Vagina (tissue), 2 donors: ENCODE measurements around the gene COTL1. TPM values are rescaled to one million over a fixed set of nuclear protein-coding genes. Genes with fewer than 3 reads are reported as not detected.

Source experiments
- DNase-seq, 2 donors: peaks; one replicate each; pipeline ENCODE4 v3.0.0-alpha.2; 2017; ENCODE audit errors: extremely low spot score in 2 of 2
- H3K27ac ChIP-seq: fragments of 200-600 bp; sonication (generic); one replicate; pipeline ENCODE4 v1.5.1; 2019
- H3K27me3 ChIP-seq: fragments of 200-600 bp; sonication (generic); one replicate; pipeline ENCODE4 v1.5.1; 2019
- H3K36me3 ChIP-seq, 2 donors: fragments of 200-600 bp; sonication (generic); one replicate each; pipeline ENCODE4 v1.5.1; 2017 to 2019
- H3K4me1 ChIP-seq: fragments of 200-600 bp; sonication (generic); one replicate; pipeline ENCODE4 v1.5.1; 2019
- H3K4me3 ChIP-seq, 2 donors: fragments of 200-600 bp; sonication (generic); 1 replicate in 1 of 2; 2 replicates in 1 of 2; pipeline ENCODE4 v1.5.1; 2016 to 2019
- H3K9me3 ChIP-seq: fragments of 200-600 bp; sonication (generic); one replicate; pipeline ENCODE4 v1.5.1; 2019
- POLR2A ChIP-seq, 2 donors: fragments of 450-650 bp; IDR thresholded peaks; one replicate each; pipeline ENCODE4 v1.6.1; 2017; ENCODE audit warnings: antibody characterized with exemption in 2 of 2, mild to moderate bottlenecking in 2 of 2, moderate library complexity in 2 of 2
- POLR2AphosphoS5 ChIP-seq, 2 donors: sonication (generic); formaldehyde crosslinking; IDR thresholded peaks; one replicate each; pipeline ENCODE4 v1.9.0; 2017; ENCODE audit warnings: antibody characterized with exemption in 2 of 2, mild to moderate bottlenecking in 2 of 2, low read depth in 1 of 2; ENCODE audit not compliant: insufficient read depth in 1 of 2
- intact Hi-C: fragments of 100-400 bp; cut with DNase I; formaldehyde crosslinking; loops from one replicate; pipeline ENCODE4 v1.15.1; 2023
- total RNA-seq: library from RNA; depleted of rRNA; stranded (reverse); fragments of >200 nt; gene quantifications from one replicate; pipeline ENCODE4 v1.2.3, GENCODE V29; 2016
- TF ChIP-seq, protein P1 (sequence below), 3 experiments: fragments of 450-650 bp in 2 of 3; fragments of 200-600 bp in 1 of 3; sonication (generic) in 1 of 3; IDR thresholded peaks; one replicate each; pipeline ENCODE4 v1.5.1; 2017 to 2019; ENCODE audit warnings: antibody characterized with exemption in 3 of 3, mild to moderate bottlenecking in 2 of 3, moderate library complexity in 2 of 3

The COTL1 gene
- total RNA-seq, 1 donor from 2014 or later, result 67.8 TPM

DNA sequence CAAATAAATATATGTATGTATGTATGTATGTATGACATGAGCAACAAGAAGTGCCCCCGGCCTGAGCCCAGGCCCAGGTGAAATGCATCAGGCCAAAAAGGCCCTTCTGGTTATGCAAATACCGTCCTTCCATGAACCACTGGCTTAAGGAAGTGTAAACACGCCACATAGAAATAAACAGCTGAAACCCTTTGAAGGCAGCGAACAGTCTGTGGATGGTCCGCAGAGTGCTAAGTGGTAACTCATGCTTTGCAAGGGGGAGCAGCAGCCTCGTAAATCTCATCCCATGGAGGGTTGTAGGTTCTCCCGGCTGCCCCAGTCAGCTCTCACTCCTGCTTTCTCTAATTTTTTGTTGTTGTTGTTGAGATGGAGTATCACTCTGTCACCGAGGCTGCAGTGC is 36.7 kb downstream of the COTL1 start:
- Histone ChIP-seq H3K36me3 (no peaks in the 10 kb centered on the region), H3K27ac (no peak overlapping the region), H3K4me3 (no peak overlapping the region), H3K27me3 (no peaks in the 10 kb centered on the region), H3K9me3 (no peaks in the 10 kb centered on the region), H3K4me1 (no peaks in the 10 kb centered on the region)
- DNase-seq, result no peak
- no peak for TF ChIP-seq POLR2A (IDR thresholded peaks at IDR 0.05)
- TF ChIP-seq, protein P1, sequence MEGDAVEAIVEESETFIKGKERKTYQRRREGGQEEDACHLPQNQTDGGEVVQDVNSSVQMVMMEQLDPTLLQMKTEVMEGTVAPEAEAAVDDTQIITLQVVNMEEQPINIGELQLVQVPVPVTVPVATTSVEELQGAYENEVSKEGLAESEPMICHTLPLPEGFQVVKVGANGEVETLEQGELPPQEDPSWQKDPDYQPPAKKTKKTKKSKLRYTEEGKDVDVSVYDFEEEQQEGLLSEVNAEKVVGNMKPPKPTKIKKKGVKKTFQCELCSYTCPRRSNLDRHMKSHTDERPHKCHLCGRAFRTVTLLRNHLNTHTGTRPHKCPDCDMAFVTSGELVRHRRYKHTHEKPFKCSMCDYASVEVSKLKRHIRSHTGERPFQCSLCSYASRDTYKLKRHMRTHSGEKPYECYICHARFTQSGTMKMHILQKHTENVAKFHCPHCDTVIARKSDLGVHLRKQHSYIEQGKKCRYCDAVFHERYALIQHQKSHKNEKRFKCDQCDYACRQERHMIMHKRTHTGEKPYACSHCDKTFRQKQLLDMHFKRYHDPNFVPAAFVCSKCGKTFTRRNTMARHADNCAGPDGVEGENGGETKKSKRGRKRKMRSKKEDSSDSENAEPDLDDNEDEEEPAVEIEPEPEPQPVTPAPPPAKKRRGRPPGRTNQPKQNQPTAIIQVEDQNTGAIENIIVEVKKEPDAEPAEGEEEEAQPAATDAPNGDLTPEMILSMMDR (IDR thresholded peaks at IDR 0.05), result no peak
- TF ChIP-seq POLR2AphosphoS5 (IDR thresholded peaks at IDR 0.05; ENCODE audit: insufficient read depth in 1 of 2, low read depth in 1 of 2), result no peak
- intact Hi-C loops, result no loop called here

DNA sequence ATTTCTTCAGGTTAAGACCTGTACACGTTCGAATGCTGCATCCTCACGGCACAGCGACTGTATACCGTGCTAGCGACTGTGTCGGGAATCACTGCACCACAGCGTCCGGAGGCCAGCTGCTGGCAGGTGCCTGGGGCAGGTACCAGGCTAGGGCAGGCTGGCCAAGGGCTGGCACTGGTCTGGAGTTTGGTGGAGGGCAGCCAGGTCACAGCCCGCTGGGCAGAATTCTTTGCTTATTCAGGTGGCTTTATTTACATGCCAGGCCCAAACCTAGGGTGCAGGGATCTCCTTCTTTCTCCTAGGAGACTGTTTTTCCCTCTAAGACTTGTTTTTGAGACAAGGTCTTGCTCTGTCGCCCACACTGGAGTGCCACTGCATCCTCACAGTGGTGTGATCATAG is 37.9 kb downstream of the COTL1 start:
- no peak overlapping the region for H3K27ac ChIP-seq
- no peaks in the 10 kb centered on the region for H3K9me3 ChIP-seq
- no peaks in the 10 kb centered on the region for H3K4me1 ChIP-seq
- H3K36me3 ChIP-seq, result no peaks in the 10 kb centered on the region
- intact Hi-C loops, result no loop called here
- H3K27me3 ChIP-seq, result no peaks in the 10 kb centered on the region
- TF ChIP-seq POLR2AphosphoS5 (IDR thresholded peaks at IDR 0.05; ENCODE audit: insufficient read depth in 1 of 2, low read depth in 1 of 2) (no peak), POLR2A (IDR thresholded peaks at IDR 0.05) (no peak)
- TF ChIP-seq, protein P1 (IDR thresholded peaks at IDR 0.05), result no peak
- H3K4me3 ChIP-seq, result no peak overlapping the region
- DNase-seq, result no peak

DNA sequence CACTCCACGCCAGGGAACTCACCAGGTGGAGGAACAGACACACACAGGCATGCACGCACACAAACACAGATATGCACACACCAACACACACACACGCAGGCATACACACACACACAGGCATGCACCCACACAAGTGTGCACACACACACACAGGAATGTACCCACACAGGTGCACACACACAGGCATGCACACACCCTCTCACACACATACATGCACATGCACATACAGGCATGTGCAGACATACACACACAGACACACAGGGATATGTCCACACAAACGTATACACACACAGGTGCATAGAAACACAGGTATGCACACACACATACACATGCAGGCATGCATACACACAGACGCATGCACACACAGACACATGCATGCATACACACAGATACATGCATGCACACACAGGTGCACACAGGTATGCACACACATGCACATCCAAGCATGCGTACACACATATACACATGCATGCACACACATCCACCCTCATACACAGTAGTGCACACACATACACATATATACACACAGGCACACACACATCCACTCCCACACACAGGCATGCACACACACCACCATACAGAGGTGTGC is 39.2 kb downstream of the COTL1 start:
- H3K4me1 ChIP-seq, result no peaks in the 10 kb centered on the region
- no peak for DNase-seq
- H3K27me3 ChIP-seq, result no peaks in the 10 kb centered on the region
- H3K36me3 ChIP-seq, result no peaks in the 10 kb centered on the region
- TF ChIP-seq, protein P1 (IDR thresholded peaks at IDR 0.05), result no peak
- TF ChIP-seq POLR2A (IDR thresholded peaks at IDR 0.05), result no peak
- TF ChIP-seq POLR2AphosphoS5 (IDR thresholded peaks at IDR 0.05; ENCODE audit: insufficient read depth in 1 of 2, low read depth in 1 of 2), result no peak
- no peak overlapping the region for H3K4me3 ChIP-seq
- no peaks in the 10 kb centered on the region for H3K9me3 ChIP-seq
- no peak overlapping the region for H3K27ac ChIP-seq
- intact Hi-C loops, result no loop called here

DNA sequence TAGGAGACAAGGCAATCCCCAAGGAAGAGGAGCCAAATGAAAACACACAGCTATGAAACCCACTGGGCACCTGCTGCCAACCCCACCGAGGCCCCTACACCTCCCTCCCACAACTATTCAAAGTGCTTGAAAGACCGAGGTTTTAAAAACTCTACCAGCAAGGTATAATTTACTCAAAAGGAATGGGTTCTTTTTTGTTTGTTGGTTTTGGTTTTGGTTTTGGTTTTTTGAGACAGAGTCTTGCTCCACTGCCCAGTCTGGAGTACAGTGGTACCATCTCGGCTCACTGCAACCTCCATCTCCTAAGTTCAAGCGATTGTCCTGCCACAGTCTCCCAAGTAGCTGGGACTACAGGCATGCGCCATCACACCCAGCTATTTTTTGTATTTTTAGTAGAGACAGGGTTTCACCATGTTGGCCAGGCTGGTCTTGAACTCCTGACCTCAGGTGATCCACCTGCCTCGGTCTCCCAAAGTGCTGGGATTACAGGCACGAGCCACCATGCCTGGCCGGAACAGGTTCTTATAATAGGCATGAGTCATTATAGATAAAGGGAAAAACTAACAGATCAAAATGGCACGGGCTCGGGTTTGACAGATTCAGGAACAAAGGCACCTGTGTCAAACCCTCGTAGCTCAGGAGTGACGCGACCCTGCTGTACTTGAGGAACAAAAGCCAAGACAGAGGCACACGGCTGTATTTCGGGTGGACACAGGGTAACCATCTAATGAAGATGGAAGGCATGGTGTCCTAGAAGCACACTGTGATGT is 40.7 kb downstream of the COTL1 start:
- Histone ChIP-seq H3K9me3 (no peaks in the 10 kb centered on the region), H3K36me3 (no peaks in the 10 kb centered on the region), H3K4me3 (no peak overlapping the region), H3K27ac (no peak overlapping the region), H3K27me3 (no peaks in the 10 kb centered on the region), H3K4me1 (no peaks in the 10 kb centered on the region)
- no peak for DNase-seq
- TF ChIP-seq, protein P1 (IDR thresholded peaks at IDR 0.05), result no peak
- no peak for TF ChIP-seq POLR2A (IDR thresholded peaks at IDR 0.05)
- TF ChIP-seq POLR2AphosphoS5 (IDR thresholded peaks at IDR 0.05; ENCODE audit: insufficient read depth in 1 of 2, low read depth in 1 of 2), result no peak
- intact Hi-C loops, result no loop called here

DNA sequence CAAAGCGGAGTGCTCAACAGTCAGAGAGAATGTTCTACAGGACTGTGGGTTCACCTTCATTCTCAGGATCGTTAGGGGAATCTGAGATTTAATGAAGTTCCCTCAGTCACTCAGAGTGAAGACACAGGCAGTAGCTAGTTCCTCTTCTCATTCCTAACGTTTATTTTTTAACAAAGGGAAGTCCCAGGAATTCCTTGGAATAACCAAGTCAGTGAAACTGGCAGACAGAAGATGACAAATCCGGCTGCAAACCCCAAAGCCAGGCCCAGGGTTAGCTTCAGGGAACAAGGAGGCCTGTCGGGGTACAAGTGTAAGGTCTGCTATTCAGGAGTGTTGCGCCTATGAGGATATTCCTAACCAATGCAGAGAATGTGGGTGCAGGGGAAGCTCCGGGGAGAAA is 42.0 kb downstream of the COTL1 start:
- no peaks in the 10 kb centered on the region for H3K36me3 ChIP-seq
- TF ChIP-seq POLR2AphosphoS5 (IDR thresholded peaks at IDR 0.05; ENCODE audit: insufficient read depth in 1 of 2, low read depth in 1 of 2) (no peak), POLR2A (IDR thresholded peaks at IDR 0.05) (no peak)
- TF ChIP-seq, protein P1 (IDR thresholded peaks at IDR 0.05), result no peak
- DNase-seq, result no peak
- no peak overlapping the region for H3K27ac ChIP-seq
- no peak overlapping the region for H3K4me3 ChIP-seq
- H3K4me1 ChIP-seq, result no peaks in the 10 kb centered on the region
- H3K9me3 ChIP-seq, result no peaks in the 10 kb centered on the region
- intact Hi-C loops, result no loop called here
- H3K27me3 ChIP-seq, result no peaks in the 10 kb centered on the region
